Motor neuron (in vitro differentiated cells): ENCODE data around the gene ZNF24. TPM values are rescaled to one million over a fixed set of nuclear protein-coding genes. Genes with fewer than 3 reads are reported as not detected.

Source experiments
- ATAC-seq, 8 experiments: fragments of 200-7000 bp; cut with Tn5 transposase; replicated peaks in 6 of 8; 2 replicates each; pipeline ENCODE4 v1.8.0; 2021; ENCODE audit warnings: mild to moderate bottlenecking in 8 of 8, moderate library complexity in 8 of 8
- H3K27ac ChIP-seq, 2 donors: fragments of 250-450 bp; sonication (Bioruptor Pico); 2 replicates each; pipeline ENCODE4 v1.9.0; 2021; ENCODE audit warnings: antibody characterized with exemption in 2 of 2, mild to moderate bottlenecking in 2 of 2, moderate library complexity in 1 of 2
- H3K4me1 ChIP-seq, 2 donors: fragments of 250-450 bp; sonication (Bioruptor Pico); replicated peaks in 1 of 2; 2 replicates each; pipeline ENCODE4 v1.6.1; 2021; ENCODE audit warnings: antibody characterized with exemption in 2 of 2, mild to moderate bottlenecking in 2 of 2, moderate library complexity in 1 of 2
- H3K4me3 ChIP-seq, 5 donors: fragments of 250-450 bp; sonication (Bioruptor Pico); 2 replicates each; pipeline ENCODE4 v1.9.0; 2021; ENCODE audit warnings: antibody characterized with exemption in 5 of 5, mild to moderate bottlenecking in 5 of 5, moderate library complexity in 4 of 5
- WGBS, 10 experiments: fragments of 450-650 bp; shearing (Covaris generic); methylation state at CpG; one replicate each; pipeline ENCODE4 v1.0.0; 2022; 5-methylcytosine and 5-hydroxymethylcytosine counted together
- in situ Hi-C, 9 experiments: fragments of 400-800 bp; cut with MboI; loops; one replicate each; pipeline ENCODE4 v1.15.0; 2021; ENCODE audit warnings: low sequenced_read_pairs in 9 of 9, low pct_unique_long_range_greater_than_20kb in 2 of 9; ENCODE audit not compliant: unreplicated experiment in 9 of 9
- total RNA-seq, 8 experiments: library from RNA; unstranded; fragments of 300-600 nt; gene quantifications; 2 replicates each; pipeline versions ENCODE4 v1.2.3 to v1.2.4, GENCODE V29; 2022

The ZNF24 gene
- total RNA-seq, 8 experiments from 2014 or later: 27.9 to 56.0 (median 44.5) TPM

DNA sequence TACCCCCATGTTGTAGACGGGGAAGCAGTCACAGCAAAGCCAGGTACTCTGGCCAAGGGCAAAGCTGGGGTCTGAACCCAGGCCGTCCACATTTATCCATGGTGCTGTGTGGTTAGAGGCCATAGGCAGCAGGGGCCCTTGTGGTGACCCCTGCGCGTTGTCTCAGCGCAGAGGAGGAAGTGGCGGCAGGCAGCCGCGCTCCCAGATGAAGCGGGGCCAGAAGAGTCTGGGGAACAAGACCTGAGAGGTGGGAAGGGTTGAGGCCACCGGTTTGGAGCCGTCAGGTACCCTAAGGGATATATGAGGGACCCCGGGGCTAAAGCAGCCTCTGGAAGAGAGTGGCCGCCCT is 32.1 kb upstream of the ZNF24 start:
- Histone ChIP-seq H3K27ac (peak overlapping the region in 1 of 2 donors; percentile 62), H3K4me1 (no peaks in the 10 kb centered on the region), H3K4me3 (peak overlapping the region; percentile 49 to 90 (median 64))
- in situ Hi-C loops: no loop called here
- WGBS, 10 experiments: 0 to 100% (median 44%) methylated on average over 1 to 6 of the region's 13 CpGs; no CpG with 5 or more reads in 3 of the 10 experiments
- peak in 6 of 8 experiments; percentile 9 to 19 (median 13) for ATAC-seq

GRCh38 chr18:35374708-35375107 is 30.5 kb upstream of the ZNF24 start:
- ATAC-seq: peak in 3 of 8 experiments; percentile 24 to 68 (median 56)
- in situ Hi-C loops: loop anchor here in 1 of 9 experiments (25.0 kb wide), 2 partner anchors 137 to 362 kb away; partner anchors contain the start of gene ZNF397
- no peak overlapping the region for H3K4me3 ChIP-seq

GRCh38 chr18:35371412-35372195 is 27.4 kb upstream of the ZNF24 start:
- no peak overlapping the region for H3K27ac ChIP-seq
- 50 to 100% (median 84%) methylated on average over 1 of the region's 1 CpG; no CpG with 5 or more reads in 2 of the 10 experiments for WGBS, 10 experiments
- ATAC-seq: no peak
- in situ Hi-C loops: loop anchor here in 1 of 9 experiments (25.0 kb wide), 2 partner anchors 134 to 359 kb away; partner anchors contain the start of gene ZNF397
- H3K4me1 ChIP-seq: no peaks in the 10 kb centered on the region
- no peak overlapping the region for H3K4me3 ChIP-seq

More at GRCh38 chr18:35374708-35375107, 30.5 kb upstream of the ZNF24 start:
- 39 to 100% (median 83%) methylated on average over 1 to 4 of the region's 4 CpGs; no CpG with 5 or more reads in 3 of the 10 experiments for WGBS, 10 experiments
- H3K27ac ChIP-seq: no peak overlapping the region
- no peaks in the 10 kb centered on the region for H3K4me1 ChIP-seq

GRCh38 chr18:35369126-35369525 is 24.9 kb upstream of the ZNF24 start:
- Histone ChIP-seq H3K4me1 (no peaks in the 10 kb centered on the region), H3K27ac (no peak overlapping the region), H3K4me3 (no peak overlapping the region)
- in situ Hi-C loops: loop anchor here in 1 of 9 experiments (25.0 kb wide), 2 partner anchors 132 to 357 kb away; partner anchors contain the start of gene ZNF397
- 46 to 100% (median 88%) methylated on average over 1 to 6 of the region's 6 CpGs; no CpG with 5 or more reads in 1 of the 10 experiments for WGBS, 10 experiments
- ATAC-seq: peak in 2 of 8 experiments; percentile 85 to 89

- no peak overlapping the region for H3K27ac ChIP-seq
- in situ Hi-C loops: loop anchor here in 1 of 9 experiments (25.0 kb wide), 2 partner anchors 131 to 356 kb away; partner anchors contain the start of gene ZNF397
- no peaks in the 10 kb centered on the region for H3K4me1 ChIP-seq
- WGBS, 10 experiments: 70 to 100% (median 92%) methylated on average over 1 to 6 of the region's 6 CpGs; no CpG with 5 or more reads in 4 of the 10 experiments
- no peak for ATAC-seq
- H3K4me3 ChIP-seq: no peak overlapping the region
These were observed 24.4 kb upstream of the ZNF24 start for GRCh38 chr18:35368595-35368994.

DNA sequence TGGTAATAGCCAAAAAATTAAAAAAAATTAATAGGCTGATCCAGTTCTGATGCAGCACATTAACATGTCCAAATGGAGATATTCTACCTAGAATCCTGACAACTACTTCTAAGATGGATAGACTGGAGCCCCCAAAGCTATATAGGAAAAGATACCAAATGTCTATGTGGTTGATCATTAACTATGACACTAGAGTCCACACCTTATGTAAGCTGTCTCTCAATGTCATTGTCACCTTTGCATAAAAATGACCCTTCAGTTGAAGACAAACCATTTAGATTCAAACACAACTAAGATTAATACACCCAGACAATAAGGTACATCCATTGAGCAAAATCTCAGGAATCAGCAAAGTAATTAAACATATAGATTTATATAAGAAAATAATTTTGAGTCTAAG is 18.3 kb upstream of the ZNF24 start:
- no peak for ATAC-seq
- in situ Hi-C loops: loop anchor here in 1 of 9 experiments (25.0 kb wide), 2 partner anchors 125 to 350 kb away; partner anchors contain the start of gene ZNF397
- no peaks in the 10 kb centered on the region for H3K4me1 ChIP-seq
- H3K4me3 ChIP-seq: no peak overlapping the region
- H3K27ac ChIP-seq: no peak overlapping the region

DNA sequence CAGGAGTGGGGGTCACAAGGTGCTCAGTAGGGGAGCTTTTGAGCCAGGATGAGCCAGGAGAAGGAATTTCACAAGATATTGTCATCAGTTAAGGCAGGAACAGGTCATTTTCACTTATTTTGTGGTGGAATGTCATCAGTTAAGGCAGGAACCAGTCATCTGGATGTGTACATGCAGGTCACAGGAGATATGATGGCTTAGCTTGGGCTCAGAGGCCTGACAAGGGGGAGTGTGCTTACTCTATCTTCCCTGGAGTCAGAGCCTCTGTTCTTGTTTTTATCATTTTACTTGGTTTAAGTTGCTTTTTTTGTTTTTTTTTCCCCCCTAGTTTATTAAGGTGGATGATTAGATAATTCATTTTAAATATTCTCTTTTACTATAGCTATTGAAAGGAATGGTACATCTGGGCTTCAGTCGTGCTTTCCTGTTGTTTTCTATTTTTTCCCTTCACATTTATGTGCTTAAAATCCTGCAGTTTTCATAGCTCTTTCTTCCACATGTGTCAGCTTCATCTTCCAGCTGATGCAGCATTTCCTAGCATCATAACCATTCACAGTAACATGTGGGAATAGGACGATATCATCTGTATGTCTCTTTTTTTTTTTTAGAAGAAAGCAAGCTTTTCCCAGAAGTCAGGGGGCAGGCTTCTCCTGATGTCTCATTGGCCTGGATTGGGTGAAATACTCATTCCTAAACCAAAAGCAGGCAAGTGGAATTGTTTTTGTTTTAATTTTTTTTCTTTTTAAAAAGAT is 17.5 kb upstream of the ZNF24 start:
- in situ Hi-C loops: loop anchor here in 1 of 9 experiments (25.0 kb wide), 2 partner anchors 124 to 349 kb away; partner anchors contain the start of gene ZNF397
- Histone ChIP-seq H3K4me3 (no peak overlapping the region), H3K27ac (no peak overlapping the region), H3K4me1 (no peaks in the 10 kb centered on the region)
- WGBS, 10 experiments: 0 to 100% (median 72%) methylated on average over 1 to 2 of the region's 2 CpGs; no CpG with 5 or more reads in 1 of the 10 experiments
- no peak for ATAC-seq

DNA sequence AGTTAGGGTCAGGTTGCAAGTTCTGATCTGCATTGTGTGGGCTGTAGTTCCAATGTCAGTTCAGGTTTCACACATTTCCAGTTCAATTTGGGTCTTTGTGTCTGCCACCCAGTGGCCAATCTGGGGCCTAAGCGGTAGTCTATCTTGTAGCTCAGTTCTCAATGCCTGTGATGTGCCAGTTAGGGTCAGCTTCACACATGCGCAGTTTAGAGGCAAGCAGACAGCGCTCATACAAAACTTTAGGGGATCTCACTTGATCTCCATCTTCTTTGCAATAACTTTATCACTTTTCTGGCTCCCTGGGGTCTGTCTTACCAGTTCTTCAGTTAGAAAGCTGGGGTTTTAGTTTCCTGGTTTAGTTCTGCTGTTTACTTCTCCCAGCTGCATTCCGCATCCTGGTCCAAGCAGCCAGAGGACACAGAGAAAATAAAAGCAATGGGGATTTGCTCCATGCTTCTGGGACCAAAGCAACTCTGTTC is 11.0 kb upstream of the ZNF24 start:
- in situ Hi-C loops: loop anchor here in 1 of 9 experiments (25.0 kb wide), 2 partner anchors 118 to 343 kb away; partner anchors contain the start of gene ZNF397
- Histone ChIP-seq H3K4me1 (no peaks in the 10 kb centered on the region), H3K27ac (no peak overlapping the region), H3K4me3 (no peak overlapping the region)
- peak; percentile 83 to 100 (median 96) for ATAC-seq
- 0 to 100% (median 44%) methylated on average over 1 to 4 of the region's 4 CpGs; no CpG with 5 or more reads in 1 of the 10 experiments for WGBS, 10 experiments

GRCh38 chr18:35352778-35353177 is 8.6 kb upstream of the ZNF24 start:
- ATAC-seq: no peak
- Histone ChIP-seq H3K4me1 (no peaks in the 10 kb centered on the region), H3K4me3 (no peak overlapping the region), H3K27ac (no peak overlapping the region)
- in situ Hi-C loops: loop anchor here in 1 of 9 experiments (25.0 kb wide), 2 partner anchors 115 to 340 kb away; partner anchors contain the start of gene ZNF397

- H3K27ac ChIP-seq: no peak overlapping the region
- ATAC-seq: no peak
- no peak overlapping the region for H3K4me3 ChIP-seq
- in situ Hi-C loops: loop anchor here in 1 of 9 experiments (25.0 kb wide), 2 partner anchors 115 to 340 kb away; partner anchors contain the start of gene ZNF397
- 17 to 83% (median 63%) methylated on average over 1 to 2 of the region's 2 CpGs; no CpG with 5 or more reads in 5 of the 10 experiments for WGBS, 10 experiments
- no peaks in the 10 kb centered on the region for H3K4me1 ChIP-seq
These were observed 8.1 kb upstream of the ZNF24 start for GRCh38 chr18:35352283-35352682.

GRCh38 chr18:35348001-35348400 is 3.8 kb upstream of the ZNF24 start:
- Histone ChIP-seq H3K4me1 (peaks cover 9 to 14% of the 10 kb centered on the region in 2 donors), H3K27ac (no peak overlapping the region), H3K4me3 (no peak overlapping the region)
- ATAC-seq: no peak
- 0 to 100% (median 83%) methylated on average over 1 to 3 of the region's 3 CpGs; no CpG with 5 or more reads in 3 of the 10 experiments for WGBS, 10 experiments
- in situ Hi-C loops: no loop called here

DNA sequence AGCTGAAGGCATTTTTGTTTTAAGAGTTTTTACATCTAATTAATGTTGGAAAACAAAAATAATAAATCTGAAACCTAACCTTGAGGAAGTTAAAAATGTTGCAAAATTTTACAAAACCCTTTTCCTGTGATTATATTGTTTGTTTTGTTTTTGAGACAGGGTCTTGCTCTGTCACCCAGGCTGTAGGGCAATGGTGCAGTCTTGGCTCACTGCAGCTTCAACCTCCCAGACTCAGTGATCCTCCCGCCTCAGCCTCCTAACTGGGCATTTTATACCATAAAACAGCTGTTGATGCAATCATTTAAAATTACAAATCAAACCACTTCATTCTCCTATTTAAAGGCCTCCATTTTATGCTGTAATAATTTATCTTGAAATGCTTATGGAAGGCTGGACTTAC is 1.7 kb upstream of the ZNF24 start:
- in situ Hi-C loops: no loop called here
- Histone ChIP-seq H3K4me1 (peaks cover 9 to 19% of the 10 kb centered on the region in 2 donors), H3K4me3 (no peak overlapping the region), H3K27ac (no peak overlapping the region)
- ATAC-seq: no peak
- 80 to 100% (median 100%) methylated on average over 1 of the region's 1 CpG; no CpG with 5 or more reads in 5 of the 10 experiments for WGBS, 10 experiments
